GM18858 (cell line): ENCODE data around the gene ZNF263.
"Not testable (repeated sequence)": the region's sequence is repeated elsewhere in the genome, so short reads cannot be mapped to it uniquely, and the experiment has no call there.

Experiments
- ATAC-seq: cut with Tn5 transposase; IDR thresholded peaks from one replicate; pipeline ENCODE4 v1.9.1; 2021; ENCODE audit not compliant: unreplicated experiment

Gene ZNF263

GRCh38 chr16:3266873-3267537 is 16.3 kb upstream of the ZNF263 start:
- ATAC-seq: no peak

- no peak for ATAC-seq
These were observed 15.0 kb upstream of the ZNF263 start for GRCh38 chr16:3268294-3268693.

- ATAC-seq: not testable (repeated sequence)
These were observed 12.6 kb upstream of the ZNF263 start for GRCh38 chr16:3270718-3271117.

DNA sequence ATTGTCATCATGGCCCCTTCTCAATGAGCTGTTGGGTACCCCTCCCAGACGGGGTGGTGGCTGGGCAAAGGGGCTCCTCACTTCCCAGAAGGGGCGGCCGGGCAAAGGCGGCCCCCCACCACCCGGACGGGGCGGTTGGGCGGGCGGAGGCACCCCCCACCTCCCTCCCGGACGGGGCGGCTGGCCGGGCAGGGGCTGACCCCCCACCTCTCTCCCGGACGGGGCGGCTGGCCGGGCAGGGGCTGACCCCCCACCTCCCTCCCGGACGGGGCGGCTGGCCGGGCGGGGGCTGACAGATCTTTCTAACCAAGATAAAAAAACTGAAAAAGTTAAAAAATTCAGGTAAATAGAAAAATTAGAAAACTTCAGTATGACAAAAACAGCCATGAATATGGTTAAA is 12.0 kb upstream of the ZNF263 start:
- not testable (repeated sequence) for ATAC-seq

- ATAC-seq: no peak
These were observed 8.8 kb upstream of the ZNF263 start for GRCh38 chr16:3274490-3274889.

- no peak for ATAC-seq
These were observed 8.3 kb upstream of the ZNF263 start for GRCh38 chr16:3274947-3275346.

DNA sequence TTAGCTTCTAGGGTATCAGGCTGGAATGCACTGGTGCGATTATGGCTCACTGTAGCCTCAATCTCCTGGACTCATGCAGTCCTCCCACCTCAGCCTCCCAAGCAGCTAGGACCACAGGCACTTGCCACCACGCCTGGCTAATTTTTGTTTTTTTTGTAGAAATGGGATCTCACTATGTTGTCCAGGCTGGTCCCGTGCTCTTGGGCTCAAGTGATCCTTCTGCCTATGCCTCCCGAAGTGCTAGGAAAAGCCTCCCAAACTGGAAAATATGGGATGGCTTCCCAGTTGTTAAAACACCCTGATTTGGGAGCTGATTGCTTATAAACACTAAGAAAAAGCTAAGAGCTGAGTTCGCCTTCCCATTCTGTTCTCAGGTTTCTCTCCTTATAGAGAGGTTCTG is 6.6 kb upstream of the ZNF263 start:
- no peak for ATAC-seq

GRCh38 chr16:3281222-3281820 is 2.0 kb upstream of the ZNF263 start:
- ATAC-seq: no peak

DNA sequence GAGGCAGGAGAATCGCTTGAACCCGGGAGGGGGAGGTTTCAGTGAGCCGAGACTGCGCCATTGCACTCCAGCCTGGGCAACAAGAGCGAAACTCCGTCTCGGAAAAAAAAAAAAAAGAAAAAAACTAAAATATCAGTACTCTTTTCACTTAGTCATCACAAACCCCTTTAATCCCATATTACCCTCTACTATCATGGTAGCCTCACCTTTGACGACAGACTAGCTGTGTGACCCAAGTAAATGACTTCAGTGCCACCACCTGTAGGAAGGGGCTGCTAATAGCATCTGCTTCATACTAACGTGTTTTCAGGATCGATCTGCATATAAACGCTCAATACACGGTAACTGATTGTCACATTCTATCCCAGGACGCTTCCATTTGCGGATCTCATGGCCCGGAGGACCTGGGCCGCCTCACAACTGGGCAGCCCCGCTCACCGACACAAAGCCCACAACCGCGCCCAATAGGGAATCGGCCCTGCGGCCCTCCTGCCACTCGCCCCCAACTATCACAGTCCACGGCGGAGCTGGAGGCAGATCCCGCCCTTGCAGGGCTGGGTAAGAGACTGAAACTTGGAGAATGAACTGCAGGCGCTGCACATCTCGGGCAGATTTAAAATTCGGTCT is 1.1 kb upstream of the ZNF263 start:
- ATAC-seq: peak; percentile 27

DNA sequence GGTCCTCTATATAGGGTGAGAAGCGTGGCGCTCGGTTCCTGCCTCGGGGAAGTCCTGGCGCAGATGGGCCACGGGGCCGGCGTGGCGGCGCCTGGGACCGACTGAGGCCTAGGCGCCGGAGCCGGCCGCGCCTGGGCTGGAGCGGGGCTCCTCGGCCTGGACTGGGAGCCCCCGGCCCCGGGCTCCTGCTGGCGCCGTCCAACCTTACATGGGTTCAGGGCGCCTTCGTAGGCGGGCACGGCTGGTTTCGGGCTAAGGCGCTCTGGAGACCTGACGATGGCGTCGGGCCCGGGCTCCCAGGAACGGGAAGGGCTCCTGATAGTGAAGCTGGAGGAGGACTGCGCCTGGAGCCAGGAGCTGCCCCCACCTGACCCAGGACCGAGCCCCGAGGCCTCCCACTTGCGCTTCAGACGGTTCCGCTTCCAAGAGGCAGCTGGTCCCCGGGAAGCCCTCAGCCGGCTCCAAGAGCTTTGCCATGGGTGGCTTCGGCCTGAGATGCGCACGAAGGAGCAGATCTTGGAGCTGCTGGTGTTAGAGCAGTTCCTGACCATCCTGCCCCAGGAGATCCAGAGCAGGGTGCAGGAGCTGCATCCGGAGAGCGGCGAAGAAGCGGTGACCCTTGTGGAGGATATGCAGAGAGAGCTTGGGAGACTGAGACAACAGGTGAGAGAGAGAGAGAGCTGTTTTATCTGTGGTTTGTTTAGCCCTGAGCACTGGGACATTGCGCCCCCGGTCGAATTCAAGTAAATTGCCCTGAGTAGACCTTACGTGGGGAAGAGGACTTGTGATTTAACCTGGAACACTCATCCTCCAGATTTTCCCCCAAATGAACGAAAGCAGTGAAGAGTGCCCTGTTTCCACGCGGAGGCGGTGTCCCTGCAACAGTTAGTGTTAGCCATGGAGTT is 504 bp downstream of the ZNF263 start:
- ATAC-seq: no peak

- no peak for ATAC-seq
These were observed 1.8 kb downstream of the ZNF263 start for GRCh38 chr16:3285131-3285530.

GRCh38 chr16:3289998-3290673 is 6.8 kb downstream of the ZNF263 start:
- ATAC-seq: no peak

DNA sequence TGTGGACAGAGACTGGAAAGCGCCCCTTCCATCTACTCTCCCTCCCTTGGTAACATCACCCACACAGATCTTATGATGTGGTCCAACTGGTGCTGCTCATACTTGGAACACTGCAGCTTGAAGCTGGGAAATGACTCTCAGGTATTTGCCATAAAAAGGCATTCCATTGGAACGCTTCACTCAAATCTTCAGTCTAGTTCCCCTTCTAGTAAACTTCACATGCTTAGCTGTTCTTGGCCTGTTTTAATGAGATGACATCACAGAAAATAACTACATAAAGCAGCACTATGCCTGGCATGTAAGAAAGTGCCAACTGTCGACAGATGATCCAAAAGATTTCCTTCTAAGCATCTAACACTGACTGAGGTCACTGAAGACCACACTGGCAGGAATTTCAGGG is 9.3 kb downstream of the ZNF263 start:
- ATAC-seq: no peak

- no peak for ATAC-seq
These were observed 11.9 kb downstream of the ZNF263 start for GRCh38 chr16:3295209-3295608.

- no peak for ATAC-seq
These were observed 12.5 kb downstream of the ZNF263 start for GRCh38 chr16:3295783-3296182.

DNA sequence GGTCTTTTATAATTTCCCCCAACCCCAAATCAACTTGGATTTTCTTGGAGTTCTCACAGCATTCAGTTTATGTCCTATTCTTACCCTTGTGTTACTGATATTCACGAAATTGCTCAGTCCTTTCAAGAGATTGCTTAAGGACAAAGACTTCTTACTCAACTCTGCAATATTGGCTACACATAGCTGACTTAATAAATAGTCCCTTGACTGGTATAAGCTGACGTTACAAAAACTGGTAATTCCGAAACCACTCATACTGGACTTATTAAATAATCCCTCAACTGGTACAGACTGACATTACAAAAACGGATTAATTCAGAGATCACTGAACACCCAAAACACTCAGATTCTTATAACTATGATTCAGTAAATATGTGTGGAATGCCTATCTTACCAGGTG is 21.1 kb downstream of the ZNF263 start:
- no peak for ATAC-seq

DNA sequence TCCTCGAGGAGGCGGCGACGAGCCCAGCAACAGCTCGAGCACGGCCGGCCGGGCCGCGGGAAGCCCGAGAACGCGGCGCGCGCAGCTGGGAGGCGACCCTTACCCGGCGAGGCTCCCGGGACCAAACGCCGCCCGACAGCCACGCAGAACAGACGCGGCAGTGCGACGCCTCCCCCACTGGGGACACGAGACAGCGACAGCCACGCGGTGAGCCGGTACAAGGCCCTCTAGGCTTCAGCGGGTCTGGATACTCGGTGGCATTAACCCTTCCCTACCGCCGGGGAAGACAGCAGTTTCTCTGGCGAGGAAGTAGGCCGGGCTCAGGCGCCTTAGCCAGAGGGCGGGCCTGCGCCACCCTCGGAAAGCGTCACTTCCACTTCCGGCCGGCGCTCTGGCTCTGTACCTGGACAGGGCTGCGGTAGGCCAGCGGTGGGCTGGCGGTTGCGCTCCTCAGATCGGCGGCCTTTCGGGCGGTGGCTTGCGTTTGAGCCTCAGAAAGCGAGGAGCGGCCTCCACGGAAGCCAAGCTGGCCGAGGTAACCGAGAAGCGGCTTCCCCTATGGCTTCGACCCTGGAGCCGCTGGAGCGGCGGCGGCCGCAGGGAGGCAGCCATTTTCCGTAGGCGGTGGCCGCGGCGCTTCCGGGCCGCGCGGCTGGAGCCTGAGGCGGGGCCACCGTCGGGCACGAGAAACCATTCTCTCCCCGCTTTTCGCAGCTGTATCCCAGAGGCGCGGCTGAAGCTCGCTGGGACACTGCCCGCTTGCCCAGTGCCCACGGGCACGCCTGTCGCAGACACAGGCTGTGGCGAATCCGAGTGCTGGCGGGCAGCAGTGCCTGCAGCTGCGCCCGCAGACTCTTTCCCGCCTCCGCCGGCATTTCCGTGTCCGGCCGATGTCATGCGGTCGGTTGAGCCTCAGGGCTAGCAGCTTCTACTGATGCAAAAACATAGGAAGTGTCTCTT is 22.1 kb downstream of the ZNF263 start, which contains the start of the genes TIGD7 and ZNF75A:
TSS of gene TIGD7 (minus strand) at position 322 of the 960 bp plus-strand sequence. CDS start 4,816 bp downstream, outside the sequence.
TSS of gene ZNF75A (plus strand) at position 389 of the 960 bp plus-strand sequence. CDS start 2,932 bp downstream, outside the sequence.
- ATAC-seq: peak; percentile 71

- ATAC-seq: no peak
These were observed 22.8 kb downstream of the ZNF263 start for GRCh38 chr16:3306078-3306477.

DNA sequence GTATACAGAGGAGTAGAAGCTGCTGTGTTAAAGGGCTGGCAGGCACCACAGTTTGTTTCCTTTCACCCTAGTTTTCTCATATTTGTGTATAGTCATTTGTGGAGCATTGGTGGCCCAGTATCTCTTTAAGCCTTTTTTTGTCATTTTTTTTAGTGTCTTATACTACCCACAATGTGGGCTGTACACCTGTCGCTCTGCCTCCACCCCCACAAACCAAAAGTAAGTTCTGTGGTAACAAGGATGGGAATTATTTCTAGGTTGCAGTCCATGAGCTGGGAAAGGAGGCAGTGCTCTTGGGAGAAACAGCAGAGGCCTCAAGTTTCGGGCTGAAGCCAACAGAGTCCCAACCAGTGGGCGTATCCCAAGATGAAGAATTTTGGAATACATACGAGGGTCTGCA is 28.2 kb downstream of the ZNF263 start:
- ATAC-seq: no peak
